Measurements from ENCODE around the gene GAS2L2.

GRCh38 chr17:35801583-35802224 lies 48.7 kb upstream of the GAS2L2 start:
- TF ChIP-seq CTCF (IDR thresholded peaks at IDR 0.05; ENCODE audit: low read depth, low read length), result no peak
- TF ChIP-seq EZH2phosphoT487 (IDR thresholded peaks at IDR 0.05; ENCODE audit: low read depth), result no peak
